Naive thymus-derived CD4-positive, alpha-beta T cell (primary cell): ENCODE data around the gene USP13. TPM values are rescaled to one million over a fixed set of nuclear protein-coding genes. Genes with fewer than 3 reads are reported as not detected.

Experiments used
- ATAC-seq: fragments of 150-1000 bp; cut with Tn5 transposase; 2 replicates; pipeline ENCODE4 v1.10.0; 2021; ENCODE audit warnings: mild to moderate bottlenecking, moderate library complexity
- CTCF ChIA-PET: fragments of 350-600 bp; sonication (Branson Sonifier 250); formaldehyde crosslinking; loops from one replicate; lab custom pipeline; 2021; ENCODE audit warnings: antibody characterized with exemption; lab: Charles Lee
- POLR2A ChIA-PET: fragments of 350-600 bp; sonication (Branson Sonifier 250); formaldehyde crosslinking; loops from one replicate; lab custom pipeline; 2021; ENCODE audit warnings: antibody characterized with exemption, inconsistent platforms; lab: Charles Lee
- DNase-seq, 9 donors: peaks; one replicate each; pipeline versions ENCODE4 v3.0.0 to v3.0.0-alpha.2; 2020 to 2022; ENCODE audit warnings: mixed read lengths in 1 of 9
- H3K27ac ChIP-seq: one replicate; pipeline ENCODE4 v1.7.0; 2013; ENCODE audit warnings: mild to moderate bottlenecking, low read depth, low read length, moderate library complexity
- H3K27me3 ChIP-seq, 2 donors: one replicate each; pipeline ENCODE4 v1.7.0; 2013; ENCODE audit warnings: low read length in 2 of 2, mild to moderate bottlenecking in 2 of 2, moderate library complexity in 2 of 2; ENCODE audit not compliant: control insufficient read depth in 2 of 2, insufficient read depth in 2 of 2
- H3K36me3 ChIP-seq, 3 experiments: 1 replicate in 2 of 3; 2 replicates in 1 of 3; pipeline ENCODE4 v1.7.0; 2013; ENCODE audit warnings: low read length in 3 of 3, mild to moderate bottlenecking in 3 of 3, moderate library complexity in 1 of 3; ENCODE audit not compliant: insufficient read depth in 3 of 3, control insufficient read depth in 2 of 3
- H3K4me1 ChIP-seq, 2 donors: one replicate each; pipeline ENCODE4 v1.7.0; 2013; ENCODE audit warnings: low read length in 2 of 2, mild to moderate bottlenecking in 2 of 2, moderate library complexity in 1 of 2; ENCODE audit not compliant: control insufficient read depth in 2 of 2, insufficient read depth in 2 of 2
- H3K4me3 ChIP-seq: 2 replicates; pipeline ENCODE4 v1.7.0; 2013; ENCODE audit warnings: mild to moderate bottlenecking, low read length
- H3K9me3 ChIP-seq, 3 experiments: 1 replicate in 2 of 3; 2 replicates in 1 of 3; pipeline ENCODE4 v1.7.0; 2013; ENCODE audit warnings: low read length in 3 of 3; ENCODE audit not compliant: control insufficient read depth in 2 of 3
- H3K27ac Mint-ChIP-seq, 9 donors: one replicate each; pipeline ENCODE4 v1.8.0; 2020 to 2022; ENCODE audit warnings: mixed read lengths in 9 of 9, mild to moderate bottlenecking in 8 of 9, moderate library complexity in 5 of 9, inconsistent platforms in 2 of 9
- H3K27me3 Mint-ChIP-seq, 5 donors: one replicate each; pipeline ENCODE4 v1.8.0; 2021 to 2022; ENCODE audit warnings: mixed read lengths in 5 of 5, mild to moderate bottlenecking in 1 of 5
- H3K36me3 Mint-ChIP-seq, 5 donors: one replicate each; pipeline ENCODE4 v1.8.0; 2020 to 2022; ENCODE audit warnings: mixed read lengths in 5 of 5, mild to moderate bottlenecking in 3 of 5, inconsistent platforms in 1 of 5
- H3K4me1 Mint-ChIP-seq, 7 donors: one replicate each; pipeline ENCODE4 v1.8.0; 2020 to 2022; ENCODE audit warnings: mixed read lengths in 7 of 7, mild to moderate bottlenecking in 3 of 7, inconsistent platforms in 1 of 7
- H3K4me3 Mint-ChIP-seq, 10 donors: one replicate each; pipeline ENCODE4 v1.8.0; 2020 to 2022; ENCODE audit warnings: mild to moderate bottlenecking in 10 of 10, mixed read lengths in 10 of 10, moderate library complexity in 6 of 10, inconsistent platforms in 2 of 10
- H3K9me3 Mint-ChIP-seq, 11 donors: one replicate each; pipeline ENCODE4 v1.8.0; 2020 to 2022; ENCODE audit warnings: mixed read lengths in 11 of 11, mild to moderate bottlenecking in 4 of 11, inconsistent platforms in 1 of 11, moderate library complexity in 1 of 11
- intact Hi-C, 2 donors: fragments of 100-400 bp; cut with micrococcal nuclease; formaldehyde crosslinking; loops; one replicate each; pipeline ENCODE4 v1.15.1; 2023
- polyA plus RNA-seq, 2 donors: library from polyadenylated mRNA; unstranded; fragments of 300-500 nt; fragmentation: Illumina TruSeq; gene quantifications; one replicate each; pipeline ENCODE4 v1.2.3, GENCODE V29; 2021
- total RNA-seq, 6 experiments: library from RNA in 5 of 6; stranded (reverse) in 5 of 6; gene quantifications; 1 replicate in 5 of 6; 2 replicates in 1 of 6; pipeline ENCODE4 v1.2.3 and lab custom pipeline; 2021 to 2026

The USP13 gene
- total and polyA plus RNA-seq, 7 experiments from 2014 or later, result 5.7 to 9.1 (median 7.7) TPM

DNA sequence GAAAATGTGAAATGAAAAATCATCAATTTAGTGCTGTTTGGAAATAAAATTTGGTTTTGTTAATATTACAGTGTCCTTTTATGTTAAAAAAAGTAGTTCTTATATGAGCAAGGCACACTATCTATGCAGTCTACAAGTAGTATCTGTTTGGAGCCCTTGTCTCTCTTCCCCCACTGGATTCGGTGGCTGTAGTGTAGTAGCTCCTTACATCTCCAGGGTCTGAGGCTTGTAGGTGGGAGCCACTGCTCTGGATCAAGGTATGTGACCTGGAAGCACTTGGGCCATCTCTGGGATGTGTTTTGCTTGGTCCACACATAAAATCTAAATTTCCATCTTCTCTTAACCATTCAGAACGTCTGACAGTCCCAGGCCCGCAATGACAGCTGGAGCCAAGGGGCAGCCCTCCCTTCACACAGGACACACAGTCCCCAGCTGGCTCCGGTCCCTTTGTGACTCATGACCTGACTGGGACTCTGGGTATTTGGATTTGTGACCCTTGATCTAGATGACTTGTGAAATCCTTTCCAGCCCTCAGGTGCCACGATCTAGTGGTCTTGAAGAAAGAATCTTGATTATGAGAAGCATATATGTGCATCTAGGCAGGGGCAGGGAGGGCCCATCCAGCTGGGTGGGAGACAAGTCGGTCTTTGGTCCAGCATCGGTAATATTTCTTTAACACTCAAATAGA, 80.0 kb downstream of the USP13 start:
- ChIA-PET POLR2A (no interaction called here), CTCF (interaction anchor here (0.7 kb wide), 1 partner anchor 25 kb away, joined by 3 read pairs; no protein-coding TSS in a partner anchor)
- Histone ChIP-seq H3K36me3 (peaks cover 0 to 27% (median 0%) of the 10 kb centered on the region in 3 experiments), H3K4me3 (no peak overlapping the region), H3K4me1 (no peaks in the 10 kb centered on the region), H3K9me3 (no peaks in the 10 kb centered on the region), H3K27ac (no peak overlapping the region), H3K27me3 (no peaks in the 10 kb centered on the region)
- H3K4me1 Mint-ChIP-seq, result peaks cover 0 to 2% (median 0%) of the 10 kb centered on the region in 7 donors
- H3K27me3 Mint-ChIP-seq, result no peaks in the 10 kb centered on the region
- intact Hi-C loops, result no loop called here
- H3K9me3 Mint-ChIP-seq, result no peaks in the 10 kb centered on the region
- peaks cover 2 to 42% (median 13%) of the 10 kb centered on the region in 5 donors for H3K36me3 Mint-ChIP-seq
- ATAC-seq (no peak), DNase-seq (no peak)
- no peak overlapping the region for H3K27ac Mint-ChIP-seq
- H3K4me3 Mint-ChIP-seq, result no peak overlapping the region

DNA sequence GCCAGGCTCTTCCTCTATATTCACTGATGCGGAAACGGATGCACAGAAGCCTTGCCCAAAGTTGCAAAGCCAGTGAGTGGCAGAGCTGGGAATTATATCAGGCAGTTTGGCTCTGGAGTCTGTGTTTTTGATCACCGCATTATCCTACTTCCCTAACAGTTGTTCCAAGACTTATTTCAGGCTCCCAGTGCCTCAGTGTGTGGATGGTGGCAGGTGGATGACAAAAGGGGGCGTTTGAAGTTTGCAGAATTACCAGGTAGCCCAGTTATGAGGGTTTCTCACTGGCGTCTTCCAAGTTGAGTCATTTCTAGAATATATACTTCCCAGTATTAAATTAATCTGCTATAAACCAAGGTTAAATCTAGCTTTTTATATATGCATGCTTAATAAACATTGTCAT, 81.0 kb downstream of the USP13 start:
- POLR2A ChIA-PET, result no interaction called here
- no peak for DNase-seq
- Mint-ChIP-seq H3K36me3 (peaks cover 2 to 45% (median 13%) of the 10 kb centered on the region in 5 donors), H3K4me3 (no peak overlapping the region), H3K27me3 (no peaks in the 10 kb centered on the region), H3K9me3 (no peaks in the 10 kb centered on the region), H3K4me1 (peaks cover 0 to 2% (median 0%) of the 10 kb centered on the region in 7 donors), H3K27ac (peak overlapping the region in 1 of 9 donors; percentile 9)
- H3K27ac ChIP-seq, result no peak overlapping the region
- CTCF ChIA-PET, result no interaction called here
- no peak for ATAC-seq
- no peaks in the 10 kb centered on the region for H3K27me3 ChIP-seq
- no peak overlapping the region for H3K4me3 ChIP-seq
- H3K36me3 ChIP-seq, result peaks cover 0 to 27% (median 0%) of the 10 kb centered on the region in 3 experiments
- no peaks in the 10 kb centered on the region for H3K9me3 ChIP-seq
- intact Hi-C loops, result no loop called here
- H3K4me1 ChIP-seq, result no peaks in the 10 kb centered on the region

DNA sequence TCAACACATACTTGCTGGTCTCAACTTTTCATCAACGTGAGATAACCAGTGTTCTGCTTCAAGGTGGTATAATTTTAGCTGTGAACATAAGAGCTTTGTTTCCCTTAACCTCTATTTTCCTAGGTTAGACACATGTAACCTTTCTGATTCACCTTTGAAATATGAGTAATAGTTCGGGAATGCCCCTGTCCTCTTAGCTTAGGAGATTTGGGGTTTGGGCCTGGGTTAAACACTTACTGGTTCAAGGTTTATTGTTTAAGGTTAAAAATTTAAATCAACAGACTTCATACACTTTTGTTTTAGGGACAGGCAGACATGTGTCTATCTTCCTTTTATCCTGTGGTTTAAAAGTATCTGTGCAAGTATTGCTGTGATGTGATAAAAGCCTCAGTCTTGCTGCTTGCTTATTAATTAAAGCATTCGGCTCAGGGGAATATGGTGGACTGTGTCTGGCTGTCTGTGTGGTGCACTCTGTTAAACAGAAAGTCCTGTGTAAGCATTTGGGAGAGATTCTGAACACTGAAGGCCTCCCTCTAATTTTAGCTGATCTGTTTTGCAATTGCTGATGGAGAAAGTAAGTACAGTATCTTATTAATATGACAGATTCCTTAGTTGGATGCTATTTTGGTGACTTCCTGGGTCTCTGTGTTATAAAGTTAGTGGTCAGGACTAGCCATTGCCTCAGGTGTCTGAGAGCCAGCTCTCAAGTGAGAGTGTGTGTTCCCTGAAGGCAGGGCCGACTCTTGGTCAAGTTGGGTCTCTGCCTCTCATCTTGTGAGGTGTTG, 81.8 kb downstream of the USP13 start:
- Mint-ChIP-seq H3K4me3 (no peak overlapping the region), H3K9me3 (no peaks in the 10 kb centered on the region), H3K27me3 (no peaks in the 10 kb centered on the region), H3K4me1 (peaks cover 0 to 2% (median 0%) of the 10 kb centered on the region in 7 donors), H3K27ac (no peak overlapping the region), H3K36me3 (peaks cover 2 to 44% (median 13%) of the 10 kb centered on the region in 5 donors)
- no peaks in the 10 kb centered on the region for H3K27me3 ChIP-seq
- DNase-seq (no peak), ATAC-seq (no peak)
- H3K9me3 ChIP-seq, result no peaks in the 10 kb centered on the region
- ChIA-PET POLR2A (no interaction called here), CTCF (no interaction called here)
- intact Hi-C loops, result no loop called here
- no peak overlapping the region for H3K27ac ChIP-seq
- peaks cover 0 to 26% (median 0%) of the 10 kb centered on the region in 3 experiments for H3K36me3 ChIP-seq
- H3K4me3 ChIP-seq, result no peak overlapping the region
- H3K4me1 ChIP-seq, result no peaks in the 10 kb centered on the region

DNA sequence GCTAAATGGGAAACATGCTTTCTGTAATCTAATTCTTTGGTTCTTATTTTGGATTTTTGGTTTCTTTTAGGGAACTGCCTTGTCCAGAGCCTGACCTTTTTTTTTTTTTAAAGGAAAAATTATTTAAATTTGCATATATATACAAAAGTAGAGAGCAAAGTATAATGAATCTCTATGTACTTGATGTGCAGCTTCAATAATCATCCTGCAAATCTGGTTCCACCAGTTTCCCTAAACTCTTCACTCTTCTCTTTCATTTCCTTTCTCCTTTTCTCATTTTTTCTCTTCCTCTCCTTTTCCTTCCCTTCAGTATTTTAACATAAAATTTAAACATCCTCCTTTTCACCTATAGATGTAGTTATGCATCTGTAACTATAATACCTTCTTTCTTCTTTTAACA, 82.5 kb downstream of the USP13 start:
- H3K4me1 Mint-ChIP-seq, result peaks cover 0 to 5% (median 0%) of the 10 kb centered on the region in 7 donors
- H3K9me3 ChIP-seq, result no peaks in the 10 kb centered on the region
- intact Hi-C loops, result no loop called here
- no peaks in the 10 kb centered on the region for H3K27me3 Mint-ChIP-seq
- ATAC-seq (no peak), DNase-seq (no peak)
- no peaks in the 10 kb centered on the region for H3K4me1 ChIP-seq
- H3K36me3 Mint-ChIP-seq, result peaks cover 2 to 44% (median 10%) of the 10 kb centered on the region in 5 donors
- no peak overlapping the region for H3K4me3 Mint-ChIP-seq
- H3K27ac ChIP-seq, result no peak overlapping the region
- no peaks in the 10 kb centered on the region for H3K27me3 ChIP-seq
- H3K9me3 Mint-ChIP-seq, result no peaks in the 10 kb centered on the region
- H3K27ac Mint-ChIP-seq, result peak overlapping the region in 1 of 9 donors; percentile 55
- no peak overlapping the region for H3K4me3 ChIP-seq
- ChIA-PET POLR2A (no interaction called here), CTCF (no interaction called here)
- H3K36me3 ChIP-seq, result peaks cover 0 to 28% (median 0%) of the 10 kb centered on the region in 3 experiments

DNA sequence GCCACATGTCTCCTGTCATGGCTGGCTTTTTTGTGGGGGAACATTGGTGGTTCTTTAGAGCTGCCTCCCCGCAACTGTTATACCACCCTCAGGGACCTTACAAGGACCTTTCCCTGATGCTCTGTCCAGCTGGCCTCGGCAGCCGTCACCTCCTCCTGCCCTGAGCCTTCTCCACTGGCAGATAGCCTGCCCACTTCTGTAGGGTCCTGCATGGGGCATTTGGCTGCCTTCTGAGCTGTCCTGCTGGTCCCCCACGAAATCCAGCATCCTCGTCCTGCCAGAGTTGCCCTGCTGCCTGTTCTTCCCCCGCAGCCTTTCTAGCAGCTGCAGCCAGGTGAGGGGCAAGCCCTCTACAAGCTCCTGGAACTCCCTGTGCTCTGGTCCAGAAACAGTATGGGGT, 86.2 kb downstream of the USP13 start:
- intact Hi-C loops, result no loop called here
- Histone ChIP-seq H3K4me1 (no peaks in the 10 kb centered on the region), H3K27me3 (no peaks in the 10 kb centered on the region), H3K27ac (no peak overlapping the region), H3K36me3 (peaks cover 0 to 17% (median 0%) of the 10 kb centered on the region in 3 experiments), H3K9me3 (no peaks in the 10 kb centered on the region), H3K4me3 (no peak overlapping the region)
- Mint-ChIP-seq H3K27me3 (no peaks in the 10 kb centered on the region), H3K9me3 (no peaks in the 10 kb centered on the region), H3K27ac (no peak overlapping the region), H3K4me1 (peaks cover 0 to 11% (median 0%) of the 10 kb centered on the region in 7 donors), H3K4me3 (no peak overlapping the region), H3K36me3 (peaks cover 3 to 38% (median 27%) of the 10 kb centered on the region in 5 donors)
- ChIA-PET POLR2A (no interaction called here), CTCF (no interaction called here)
- no peak for ATAC-seq
- DNase-seq, result no peak

DNA sequence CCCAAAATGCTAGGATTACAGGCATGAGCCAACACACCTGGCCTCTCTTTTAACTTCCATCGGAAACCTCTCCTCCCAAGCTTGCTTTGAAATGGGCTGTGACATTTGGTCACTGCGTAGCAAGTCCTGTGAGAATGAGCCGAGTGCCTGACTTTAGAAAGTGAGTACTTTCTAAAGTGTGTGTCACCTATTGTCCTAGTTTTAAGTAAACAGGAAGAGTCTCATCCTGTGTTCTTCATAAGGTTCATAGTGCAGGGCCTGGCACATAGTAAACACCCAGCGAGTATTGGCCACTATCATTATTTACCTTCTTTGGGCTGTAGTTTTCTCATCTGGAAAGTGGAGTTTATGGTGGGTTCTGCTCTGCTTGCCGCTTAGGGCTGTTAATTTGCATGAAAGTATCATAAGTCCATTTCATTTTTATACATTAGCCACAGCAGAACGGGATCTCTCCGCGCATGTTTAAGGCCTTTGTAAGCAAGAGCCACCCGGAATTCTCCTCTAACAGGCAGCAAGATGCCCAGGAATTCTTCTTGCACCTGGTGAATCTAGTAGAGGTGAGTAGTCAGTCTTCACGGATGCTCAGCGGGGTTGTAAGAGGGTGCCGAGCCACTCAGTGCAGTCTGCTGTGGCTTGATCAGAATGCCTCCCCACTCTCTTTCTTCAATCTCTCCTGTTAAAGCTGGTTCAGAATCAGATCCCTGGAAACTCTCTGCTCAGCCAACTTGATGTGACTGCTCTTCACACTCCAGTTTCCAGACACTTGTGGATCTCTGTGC, 87.2 kb downstream of the USP13 start:
- no peak for ATAC-seq
- Mint-ChIP-seq H3K27me3 (no peaks in the 10 kb centered on the region), H3K9me3 (no peaks in the 10 kb centered on the region), H3K4me3 (no peak overlapping the region), H3K4me1 (peaks cover 0 to 14% (median 0%) of the 10 kb centered on the region in 7 donors), H3K36me3 (peaks cover 3 to 39% (median 27%) of the 10 kb centered on the region in 5 donors), H3K27ac (no peak overlapping the region)
- no peak for DNase-seq
- Histone ChIP-seq H3K36me3 (peaks cover 0 to 25% (median 0%) of the 10 kb centered on the region in 3 experiments), H3K27ac (no peak overlapping the region), H3K27me3 (no peaks in the 10 kb centered on the region), H3K4me3 (no peak overlapping the region), H3K9me3 (no peaks in the 10 kb centered on the region), H3K4me1 (no peaks in the 10 kb centered on the region)
- CTCF ChIA-PET, result no interaction called here
- intact Hi-C loops, result no loop called here
- POLR2A ChIA-PET, result no interaction called here
